Uterus (tissue), 4 donors: Measurements from ENCODE around the gene CDC42EP5. TPM values are rescaled to one million over a fixed set of nuclear protein-coding genes. Genes with fewer than 3 reads are reported as not detected.

Source experiments
- DNase-seq, 2 donors: peaks; one replicate each; pipeline ENCODE4 v3.0.0-alpha.2; 2019 to 2020
- H3K27ac ChIP-seq, 2 donors: fragments of 200-600 bp; sonication (generic); 1 replicate in 1 of 2; 2 replicates in 1 of 2; pipeline ENCODE4 v1.5.1; 2016 to 2018
- H3K27me3 ChIP-seq, 2 donors: fragments of 200-600 bp; sonication (generic); one replicate each; pipeline ENCODE4 v1.5.1; 2018 to 2019; ENCODE audit warnings: control low read depth in 1 of 2
- H3K36me3 ChIP-seq, 2 donors: fragments of 200-600 bp; sonication (generic); one replicate each; pipeline ENCODE4 v1.5.1; 2019; ENCODE audit warnings: control low read depth in 1 of 2
- H3K4me1 ChIP-seq, 2 donors: fragments of 200-600 bp; sonication (generic); one replicate each; pipeline ENCODE4 v1.5.1; 2018 to 2019; ENCODE audit warnings: control low read depth in 1 of 2
- H3K4me3 ChIP-seq, 2 donors: fragments of 200-600 bp; sonication (generic); 1 replicate in 1 of 2; 2 replicates in 1 of 2; pipeline ENCODE4 v1.5.1; 2018 to 2019; ENCODE audit warnings: mild to moderate bottlenecking in 1 of 2
- H3K9me3 ChIP-seq, 2 donors: fragments of 200-600 bp; sonication (generic); one replicate each; pipeline ENCODE4 v1.5.1; 2019; ENCODE audit warnings: control low read depth in 1 of 2
- POLR2A ChIP-seq, 2 donors: fragments of 450-650 bp; IDR thresholded peaks; one replicate each; pipeline ENCODE4 v1.6.1; 2016; ENCODE audit warnings: antibody characterized with exemption in 2 of 2, mild to moderate bottlenecking in 1 of 2, moderate library complexity in 1 of 2
- intact Hi-C: fragments of 100-400 bp; cut with DNase I; formaldehyde crosslinking; loops from one replicate; pipeline ENCODE4 v1.15.1; 2023; ENCODE audit warnings: low total_unique reads
- total RNA-seq, 4 donors: library from RNA; depleted of rRNA in 3 of 4; stranded (reverse); fragments of >200 nt in 3 of 4; gene quantifications; one replicate each; pipeline versions ENCODE4 v1.1.0 to v1.2.4, GENCODE V29; 2014 to 2023
- TF ChIP-seq, protein P1 (sequence below), 4 experiments: fragments of 200-600 bp in 2 of 4; fragments of 450-650 bp in 2 of 4; sonication (generic) in 2 of 4; IDR thresholded peaks; one replicate each; pipeline ENCODE4 v1.5.1; 2016 to 2019; ENCODE audit warnings: antibody characterized with exemption in 4 of 4, mild to moderate bottlenecking in 2 of 4, moderate library complexity in 1 of 4
- donor health status: DM: yes; HTN: yes; CAD: no.

The CDC42EP5 gene
- total RNA-seq, 4 donors from 2014 or later: 1.8 to 39.8 (median 16.1) TPM

DNA sequence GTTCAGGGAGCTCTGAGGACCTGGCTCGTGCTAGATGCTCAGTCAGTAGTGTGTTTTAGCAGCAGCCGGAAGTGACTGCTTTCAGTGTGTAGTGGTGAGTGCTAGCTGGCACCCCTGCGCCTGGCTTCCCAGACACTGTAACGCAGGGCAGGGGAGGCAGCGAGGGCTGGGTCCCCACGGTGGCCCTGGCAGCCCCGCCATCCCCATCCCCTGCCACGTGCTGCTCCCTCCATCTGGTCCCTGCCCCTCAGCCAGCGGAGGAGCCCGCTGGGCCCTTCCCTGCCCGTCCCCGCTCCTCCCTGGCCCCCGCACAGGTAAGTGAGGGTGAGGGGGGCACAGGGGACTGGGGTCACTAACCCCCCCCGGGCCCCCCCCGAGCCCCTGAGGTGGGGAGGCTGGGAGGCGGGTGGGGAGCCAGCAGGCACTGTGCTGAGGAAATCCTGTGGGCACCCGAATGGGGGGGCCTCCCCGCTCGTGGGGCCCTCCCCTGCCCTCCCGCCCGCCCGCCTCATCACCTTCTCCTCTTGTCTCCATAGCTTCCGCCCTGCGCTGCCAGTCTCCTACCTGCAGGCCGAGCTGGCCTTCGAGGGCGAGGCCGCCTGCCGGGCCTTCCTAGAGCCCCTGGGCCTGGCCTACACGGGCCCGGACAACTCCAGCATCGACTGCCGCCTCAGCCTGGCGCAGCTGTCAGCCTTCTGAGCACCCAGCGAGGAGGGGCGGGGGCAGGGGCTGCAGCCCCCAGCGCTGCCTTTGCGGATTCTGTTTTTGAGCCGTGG lies 12.7 kb downstream of the CDC42EP5 start:
- TF ChIP-seq POLR2A (IDR thresholded peaks at IDR 0.05): no peak
- TF ChIP-seq, protein P1, sequence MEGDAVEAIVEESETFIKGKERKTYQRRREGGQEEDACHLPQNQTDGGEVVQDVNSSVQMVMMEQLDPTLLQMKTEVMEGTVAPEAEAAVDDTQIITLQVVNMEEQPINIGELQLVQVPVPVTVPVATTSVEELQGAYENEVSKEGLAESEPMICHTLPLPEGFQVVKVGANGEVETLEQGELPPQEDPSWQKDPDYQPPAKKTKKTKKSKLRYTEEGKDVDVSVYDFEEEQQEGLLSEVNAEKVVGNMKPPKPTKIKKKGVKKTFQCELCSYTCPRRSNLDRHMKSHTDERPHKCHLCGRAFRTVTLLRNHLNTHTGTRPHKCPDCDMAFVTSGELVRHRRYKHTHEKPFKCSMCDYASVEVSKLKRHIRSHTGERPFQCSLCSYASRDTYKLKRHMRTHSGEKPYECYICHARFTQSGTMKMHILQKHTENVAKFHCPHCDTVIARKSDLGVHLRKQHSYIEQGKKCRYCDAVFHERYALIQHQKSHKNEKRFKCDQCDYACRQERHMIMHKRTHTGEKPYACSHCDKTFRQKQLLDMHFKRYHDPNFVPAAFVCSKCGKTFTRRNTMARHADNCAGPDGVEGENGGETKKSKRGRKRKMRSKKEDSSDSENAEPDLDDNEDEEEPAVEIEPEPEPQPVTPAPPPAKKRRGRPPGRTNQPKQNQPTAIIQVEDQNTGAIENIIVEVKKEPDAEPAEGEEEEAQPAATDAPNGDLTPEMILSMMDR (IDR thresholded peaks at IDR 0.05): no peak
- Histone ChIP-seq H3K4me3 (no peak overlapping the region), H3K36me3 (no peaks in the 10 kb centered on the region), H3K9me3 (no peaks in the 10 kb centered on the region), H3K27ac (no peak overlapping the region), H3K27me3 (no peaks in the 10 kb centered on the region), H3K4me1 (no peaks in the 10 kb centered on the region)
- DNase-seq: no peak
- intact Hi-C loops: no loop called here

DNA sequence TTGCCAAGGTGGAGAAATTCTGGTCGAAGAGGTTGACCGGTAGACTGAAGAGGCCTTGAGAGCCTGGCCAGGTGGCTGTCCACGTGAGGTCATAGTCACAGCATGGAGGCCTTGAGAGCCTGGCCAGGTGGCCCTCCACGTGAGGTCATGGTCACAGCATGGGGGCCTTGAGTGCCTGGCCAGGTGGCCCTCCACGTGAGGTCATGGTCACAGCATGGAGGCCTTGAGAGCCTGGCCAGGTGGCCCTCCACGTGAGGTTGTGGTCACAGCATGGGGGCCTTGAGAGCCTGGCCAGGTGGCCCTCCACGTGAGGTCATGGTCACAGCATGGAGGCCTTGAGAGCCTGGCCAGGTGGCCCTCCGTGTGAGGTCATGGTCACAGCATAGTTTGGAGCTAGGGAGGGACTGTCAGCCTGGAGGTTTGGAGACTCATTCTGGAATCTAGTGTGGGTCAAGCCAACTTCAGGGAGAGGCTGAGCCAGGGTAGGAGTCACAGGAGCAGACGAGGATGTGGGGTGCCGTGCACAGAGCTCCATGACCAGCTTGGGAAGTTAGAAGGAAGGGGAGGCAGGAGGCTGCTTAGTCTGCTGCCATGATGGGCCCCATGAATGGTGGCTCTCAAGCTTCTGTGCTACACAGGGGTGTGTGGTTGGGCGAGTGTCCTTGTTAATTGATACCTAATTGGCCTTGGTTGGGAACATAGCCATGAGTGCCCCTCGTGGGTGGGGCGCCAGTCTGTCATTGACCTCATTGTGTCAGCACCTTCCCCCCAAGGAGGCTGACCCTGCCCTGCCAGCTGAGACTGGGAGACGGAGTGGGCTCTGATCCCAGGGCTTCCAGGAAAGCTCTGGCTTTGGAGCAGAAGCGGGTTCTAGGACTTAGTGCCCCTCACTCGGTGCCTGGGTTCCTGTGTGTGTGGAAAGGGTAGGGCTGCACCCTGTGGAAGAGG lies 13.5 kb downstream of the CDC42EP5 start:
- H3K9me3 ChIP-seq: no peaks in the 10 kb centered on the region
- intact Hi-C loops: no loop called here
- TF ChIP-seq, protein P1 (IDR thresholded peaks at IDR 0.05): no peak
- TF ChIP-seq POLR2A (IDR thresholded peaks at IDR 0.05): no peak
- H3K27ac ChIP-seq: no peak overlapping the region
- H3K4me3 ChIP-seq: no peak overlapping the region
- H3K4me1 ChIP-seq: no peaks in the 10 kb centered on the region
- no peaks in the 10 kb centered on the region for H3K36me3 ChIP-seq
- no peaks in the 10 kb centered on the region for H3K27me3 ChIP-seq
- no peak for DNase-seq

DNA sequence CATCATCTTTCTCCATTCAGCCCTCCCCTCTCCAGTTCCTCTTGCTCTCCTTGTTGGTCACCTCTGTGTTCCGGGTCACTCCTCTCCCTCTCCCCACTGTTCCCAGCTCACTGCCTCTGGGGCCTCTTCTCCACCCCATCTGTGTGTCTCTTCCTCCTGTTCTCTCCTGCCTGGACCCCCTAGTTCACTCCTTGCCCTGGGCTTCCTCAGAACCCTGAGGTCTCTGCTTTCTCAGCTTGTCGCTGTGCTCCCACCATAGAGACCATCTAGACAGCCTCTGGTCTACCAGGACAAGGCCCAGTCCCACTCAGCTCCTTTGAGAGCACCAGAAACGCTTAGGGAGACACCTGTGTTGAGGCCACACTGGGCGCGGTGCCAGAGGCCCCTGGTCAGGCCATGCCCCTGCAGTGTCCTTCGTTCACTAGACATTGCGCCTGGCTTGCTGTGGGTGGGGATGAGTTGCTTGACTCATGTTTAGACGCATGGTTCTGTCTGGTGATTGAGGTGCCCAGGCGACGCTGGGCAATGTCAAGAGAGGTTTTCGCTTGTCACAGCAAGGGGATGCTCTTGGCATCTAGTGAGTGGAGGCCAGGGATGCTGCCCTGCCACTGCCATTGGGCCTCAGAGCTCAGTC lies 14.3 kb downstream of the CDC42EP5 start:
- DNase-seq: no peak
- TF ChIP-seq, protein P1 (IDR thresholded peaks at IDR 0.05): no peak
- no peak for TF ChIP-seq POLR2A (IDR thresholded peaks at IDR 0.05)
- intact Hi-C loops: no loop called here

DNA sequence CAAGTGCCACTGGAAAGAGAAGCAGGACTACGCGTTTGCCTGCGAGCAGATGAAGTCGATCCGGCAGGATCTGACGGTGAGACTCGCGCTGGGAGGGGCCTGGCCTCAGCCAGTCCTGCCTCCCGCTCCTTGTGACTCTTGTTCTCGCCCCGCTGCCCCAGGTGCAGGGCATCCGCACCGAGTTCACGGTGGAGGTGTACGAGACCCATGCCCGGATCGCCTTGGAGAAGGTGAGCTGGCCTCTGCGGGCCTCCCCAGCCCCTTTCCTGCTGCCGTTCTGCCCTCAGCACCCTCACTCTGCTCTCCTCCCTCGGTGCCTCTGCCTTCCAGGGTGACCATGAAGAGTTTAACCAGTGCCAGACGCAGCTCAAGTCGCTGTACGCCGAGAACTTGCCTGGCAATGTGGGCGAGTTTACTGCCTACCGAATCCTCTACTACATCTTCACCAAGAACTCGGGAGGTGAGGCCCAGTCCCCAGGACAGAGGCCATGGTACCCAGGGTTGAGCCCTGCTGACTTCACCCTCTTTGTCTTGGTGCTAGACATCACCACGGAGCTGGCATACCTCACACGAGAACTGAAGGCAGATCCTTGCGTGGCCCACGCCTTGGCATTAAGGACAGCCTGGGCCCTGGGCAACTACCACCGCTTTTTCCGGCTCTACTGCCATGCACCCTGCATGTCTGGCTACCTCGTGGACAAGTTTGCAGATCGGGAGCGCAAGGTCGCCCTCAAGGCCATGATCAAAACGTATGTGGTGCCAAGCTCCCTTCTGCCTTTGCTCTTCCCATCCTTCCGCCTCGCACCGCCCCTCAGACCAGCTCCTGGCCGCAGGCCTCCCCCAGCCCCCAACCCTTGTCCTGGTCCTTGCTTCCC lies 15.1 kb downstream of the CDC42EP5 start:
- intact Hi-C loops: no loop called here
- Histone ChIP-seq H3K4me3 (no peak overlapping the region), H3K36me3 (no peaks in the 10 kb centered on the region), H3K27me3 (no peaks in the 10 kb centered on the region), H3K27ac (no peak overlapping the region), H3K4me1 (no peaks in the 10 kb centered on the region), H3K9me3 (no peaks in the 10 kb centered on the region)
- TF ChIP-seq, protein P1 (IDR thresholded peaks at IDR 0.05): no peak
- TF ChIP-seq POLR2A (IDR thresholded peaks at IDR 0.05): no peak
- no peak for DNase-seq

More for the DNA sequence above, 14.3 kb downstream of the CDC42EP5 start:
- Histone ChIP-seq H3K27ac (no peak overlapping the region), H3K36me3 (no peaks in the 10 kb centered on the region), H3K4me3 (no peak overlapping the region), H3K9me3 (no peaks in the 10 kb centered on the region), H3K4me1 (no peaks in the 10 kb centered on the region), H3K27me3 (no peaks in the 10 kb centered on the region)
